ENCODE measurements around the gene AGBL1.

GRCh38 chr15:86916671-86917360 is 837.1 kb downstream of the AGBL1 start:
- TF ChIP-seq POLR2A (IDR thresholded peaks at IDR 0.05; ENCODE audit: low read depth, low read length) (no peak), TAF1 (IDR thresholded peaks at IDR 0.05; ENCODE audit: borderline replicate concordance, low read depth, low read length) (no peak)

Data from GM12892 (cell line).